Prostate gland (tissue), 1 donor: Measurements from ENCODE around the gene CLIP3.

ENCODE experiments used
- POLR2A ChIP-seq: fragments of 450-650 bp; IDR thresholded peaks from one replicate; pipeline ENCODE4 v1.6.1; 2016; ENCODE audit warnings: antibody characterized with exemption, mild to moderate bottlenecking
- POLR2AphosphoS5 ChIP-seq: sonication (generic); formaldehyde crosslinking; IDR thresholded peaks from one replicate; pipeline ENCODE4 v1.6.1; 2017; ENCODE audit warnings: antibody characterized with exemption

DNA sequence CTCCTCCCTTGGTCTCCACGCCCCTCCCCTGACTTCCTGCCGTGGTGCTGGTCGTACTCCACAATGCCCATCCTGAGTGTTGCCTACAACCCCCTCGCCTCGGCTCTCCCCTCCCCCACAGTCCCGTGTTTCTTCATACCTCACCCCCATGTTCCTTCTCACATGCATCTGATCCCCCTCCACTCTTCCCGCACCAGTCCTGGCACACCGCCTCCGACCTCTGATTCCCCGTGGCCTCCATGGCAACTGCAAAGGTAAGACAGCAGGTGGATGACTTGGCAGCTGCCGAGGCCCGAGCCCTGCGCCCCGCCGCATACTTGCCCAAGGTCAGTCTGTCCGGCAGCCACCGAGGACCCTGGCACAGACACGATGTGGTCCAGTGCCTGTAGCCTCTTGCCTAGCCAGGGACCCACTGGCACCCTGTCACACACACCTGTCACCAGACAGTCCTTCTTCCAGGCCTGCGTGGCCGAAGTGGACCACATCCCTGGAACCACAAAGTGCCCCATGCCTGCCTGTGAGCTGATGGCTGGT lies 53.8 kb downstream of the CLIP3 start:
- no peak for TF ChIP-seq POLR2AphosphoS5
- no peak for TF ChIP-seq POLR2A
